ENCODE results near the gene C2orf78.
A peak's percentile ranks its signal among the peaks of the same experiment; 100 is the strongest.

Gene C2orf78

DNA sequence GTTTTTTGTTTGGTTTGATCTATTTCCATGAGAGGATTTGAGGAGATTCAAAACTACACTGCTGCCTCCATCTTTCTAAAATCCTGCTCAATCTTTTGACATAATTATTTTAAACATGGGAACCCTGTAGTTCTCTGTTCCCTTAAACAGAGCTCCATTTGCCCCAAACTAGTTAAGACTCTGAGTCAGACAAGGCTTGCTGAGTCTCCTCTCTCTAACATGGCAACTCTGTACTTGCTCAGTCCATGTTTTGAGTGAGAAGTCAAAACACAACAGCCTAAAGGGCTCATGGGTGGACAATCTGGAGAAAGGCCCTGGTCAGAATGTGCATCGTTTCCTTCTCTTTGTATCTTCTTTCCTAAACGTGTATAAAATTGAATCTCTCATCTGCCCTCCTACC is 37.7 kb downstream of the C2orf78 start:
- FAIRE-seq (no peak), DNase-seq (ENCODE audit: insufficient read length, low spot score) (no peak)
- TF ChIP-seq POLR2A (IDR thresholded peaks at IDR 0.05; ENCODE audit: low read depth, low read length) = no peak

GRCh38 chr2:73822276-73822675 is 38.3 kb downstream of the C2orf78 start:
- FAIRE-seq (no peak), DNase-seq (ENCODE audit: insufficient read length, low spot score) (no peak)
- no peak for TF ChIP-seq POLR2A (IDR thresholded peaks at IDR 0.05; ENCODE audit: low read depth, low read length)

DNA sequence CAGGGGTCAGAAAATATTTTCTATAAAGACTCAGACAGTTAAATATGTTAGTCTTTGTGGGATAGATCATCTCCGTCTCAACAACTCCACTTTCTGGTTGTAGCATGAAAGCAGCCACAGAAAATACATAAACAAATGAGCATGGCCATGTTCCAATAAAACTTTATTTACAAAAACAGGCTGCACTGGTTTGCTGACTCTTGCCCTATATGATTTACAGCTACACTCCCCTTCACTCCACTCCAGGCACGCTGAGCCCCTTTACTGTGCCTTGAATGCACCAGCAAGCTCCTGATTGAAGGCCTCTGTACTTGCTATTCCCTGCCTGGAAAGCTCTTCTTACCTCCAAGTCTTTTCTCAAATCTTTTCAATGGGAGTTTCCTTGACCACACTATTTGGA is 39.0 kb downstream of the C2orf78 start:
- TF ChIP-seq POLR2A (IDR thresholded peaks at IDR 0.05; ENCODE audit: low read depth, low read length) = no peak
- no peak for FAIRE-seq
- no peak for DNase-seq (ENCODE audit: insufficient read length, low spot score)

DNA sequence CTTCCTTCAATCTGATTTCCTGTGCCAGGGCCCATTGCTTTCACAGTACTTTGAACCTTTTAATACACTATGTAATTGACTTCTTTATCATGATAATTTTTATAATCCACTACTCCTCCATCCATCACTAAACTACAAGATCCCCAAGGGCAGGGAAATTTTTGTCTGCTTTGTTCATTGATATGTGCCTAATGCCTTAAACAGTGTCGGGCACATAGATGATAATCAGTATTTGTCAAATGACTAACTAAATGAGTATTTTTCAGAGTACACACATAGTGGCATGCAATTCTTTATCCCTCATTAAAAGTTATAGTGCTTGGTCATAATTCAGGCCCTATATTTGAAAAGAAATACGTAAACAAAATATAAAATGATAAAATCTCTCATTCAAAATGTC is 39.4 kb downstream of the C2orf78 start:
- TF ChIP-seq POLR2A (IDR thresholded peaks at IDR 0.05; ENCODE audit: low read depth, low read length) = no peak
- DNase-seq (ENCODE audit: insufficient read length, low spot score) (no peak), FAIRE-seq (no peak)

DNA sequence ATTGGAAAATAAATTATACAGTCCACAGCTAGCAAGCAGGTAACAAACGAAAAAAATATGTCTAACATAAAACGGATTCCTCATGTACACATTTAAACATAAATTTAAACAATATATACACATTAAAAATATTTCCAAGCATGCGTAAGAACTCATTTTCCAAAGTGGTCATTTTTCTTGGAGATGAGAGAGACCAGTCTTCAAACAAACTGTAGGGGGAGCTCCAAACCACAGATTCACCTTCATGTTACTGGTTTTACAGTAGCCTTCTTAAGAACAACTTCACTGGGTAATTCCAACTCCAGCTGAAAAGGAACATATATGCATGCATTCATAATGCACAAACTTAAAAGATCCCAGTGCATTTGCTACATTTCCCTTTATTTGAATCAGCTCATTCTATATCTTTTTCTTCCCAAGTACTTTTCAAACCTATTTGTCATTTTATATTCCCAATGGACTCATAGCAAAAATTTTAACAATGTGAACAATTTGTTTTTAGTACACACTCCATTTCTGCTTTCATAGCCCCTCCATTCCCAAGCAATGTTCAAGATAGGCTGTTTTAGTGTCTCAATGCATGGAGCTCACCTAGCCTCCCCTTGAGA is 40.0 kb downstream of the C2orf78 start:
- FAIRE-seq = peak; percentile 84
- TF ChIP-seq POLR2A (IDR thresholded peaks at IDR 0.05; ENCODE audit: low read depth, low read length) = no peak
- DNase-seq (ENCODE audit: insufficient read length, low spot score) = peak; percentile 37

DNA sequence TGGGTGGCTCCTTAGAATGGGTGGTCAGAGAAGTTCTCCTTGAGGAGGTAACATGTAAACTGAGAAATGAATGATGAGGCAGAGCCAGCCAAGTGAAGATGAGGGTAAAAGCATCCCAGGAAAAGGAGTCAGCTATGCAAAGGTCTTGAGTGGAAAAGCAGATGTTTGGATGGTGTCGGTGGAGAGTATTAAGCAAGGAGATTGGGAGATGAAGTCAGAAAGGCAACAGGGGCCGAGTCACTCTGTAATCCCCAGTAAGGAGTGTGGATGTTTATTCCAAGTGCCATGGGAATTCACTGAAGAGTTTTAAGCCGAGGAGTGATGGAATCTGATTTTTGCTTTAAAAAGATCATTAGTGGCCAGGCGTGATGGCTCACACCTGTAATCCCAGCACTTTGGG is 41.4 kb downstream of the C2orf78 start:
- FAIRE-seq (no peak), DNase-seq (ENCODE audit: insufficient read length, low spot score) (no peak)
- no peak for TF ChIP-seq POLR2A (IDR thresholded peaks at IDR 0.05; ENCODE audit: low read depth, low read length)

- FAIRE-seq = no peak
- TF ChIP-seq POLR2A (IDR thresholded peaks at IDR 0.05; ENCODE audit: low read depth, low read length) = no peak
- DNase-seq (ENCODE audit: insufficient read length, low spot score) = peak; percentile 36
Observed at GRCh38 chr2:73827018-73827417, 43.0 kb downstream of the C2orf78 start.

GRCh38 chr2:73827660-73828388 is 43.8 kb downstream of the C2orf78 start:
- TF ChIP-seq POLR2A (IDR thresholded peaks at IDR 0.05; ENCODE audit: low read depth, low read length) = no peak
- no peak for DNase-seq (ENCODE audit: insufficient read length, low spot score)
- no peak for FAIRE-seq

DNA sequence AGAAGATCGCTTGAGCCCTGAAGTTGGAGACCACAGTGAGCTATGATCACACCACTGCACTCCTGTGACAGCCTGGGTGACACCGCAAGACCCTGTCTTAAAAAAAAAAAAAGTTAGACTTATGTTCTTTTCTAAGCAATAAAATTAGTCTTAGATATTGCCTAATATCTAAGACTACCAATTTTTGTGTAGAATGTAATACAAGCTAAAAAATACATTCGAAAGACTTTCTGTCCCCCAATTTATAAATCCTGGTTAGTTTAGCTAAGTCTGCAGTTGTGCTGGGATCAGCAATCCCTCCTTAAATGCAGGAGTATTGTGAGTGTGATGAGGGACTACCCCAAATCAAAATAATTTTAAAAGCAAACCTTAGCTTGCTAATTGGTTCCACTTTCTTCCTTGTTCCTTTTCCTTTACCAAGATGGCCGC is 44.4 kb downstream of the C2orf78 start:
- TF ChIP-seq POLR2A (IDR thresholded peaks at IDR 0.05; ENCODE audit: low read depth, low read length) = no peak
- no peak for FAIRE-seq
- DNase-seq (ENCODE audit: insufficient read length, low spot score) = no peak

DNA sequence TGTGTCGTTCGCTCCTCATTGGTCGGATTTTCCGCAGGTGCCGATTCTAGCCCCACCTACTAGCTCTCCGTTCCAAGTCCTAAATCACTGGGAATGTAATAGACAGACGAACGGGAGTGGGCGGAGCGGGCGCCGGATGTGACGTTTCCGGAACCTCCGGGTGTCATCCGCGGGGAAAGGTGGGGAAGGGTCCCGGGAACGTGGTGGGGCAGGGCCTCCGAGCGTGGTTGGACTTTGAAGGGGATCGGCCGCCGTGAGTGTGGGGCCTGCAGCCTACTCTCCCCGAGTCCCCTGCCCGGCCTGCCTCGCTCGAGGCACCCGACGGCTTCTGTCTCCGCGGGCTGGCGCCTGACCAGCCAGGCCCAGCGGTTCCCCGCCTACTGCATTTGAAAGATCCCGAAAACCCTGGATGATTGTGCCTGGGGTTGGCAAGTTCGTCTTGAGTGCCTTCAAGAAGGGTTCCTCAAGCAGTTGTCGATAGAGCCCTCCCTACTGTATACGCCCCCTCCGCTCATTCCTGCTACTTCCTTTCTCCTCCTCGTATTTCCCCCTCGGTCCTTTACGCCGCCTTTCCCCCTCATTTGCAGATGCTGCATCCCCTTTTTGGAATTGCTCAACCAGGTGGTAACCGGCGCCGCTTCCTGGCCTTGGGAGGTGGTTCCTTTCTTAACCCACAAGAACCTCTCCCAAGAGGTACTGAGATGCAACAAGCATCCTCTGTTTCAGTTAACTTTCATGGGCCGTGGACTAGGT is 45.0 kb downstream of the C2orf78 start, which contains the start of gene STAMBP:
TSS of gene STAMBP (plus strand) at position 144 of the 753 bp plus-strand sequence. CDS start 1,896 bp downstream, outside the sequence.
- FAIRE-seq = peak; percentile 97
- DNase-seq (ENCODE audit: insufficient read length, low spot score) = peak; percentile 70
- TF ChIP-seq POLR2A (IDR thresholded peaks at IDR 0.05; ENCODE audit: low read depth, low read length) = peak; percentile 61

- DNase-seq (ENCODE audit: insufficient read length, low spot score) (peak; percentile 41), FAIRE-seq (peak; percentile 93)
- TF ChIP-seq POLR2A (IDR thresholded peaks at IDR 0.05; ENCODE audit: low read depth, low read length) = no peak
Observed at GRCh38 chr2:73830871-73831401, 47.0 kb downstream of the C2orf78 start.

DNA sequence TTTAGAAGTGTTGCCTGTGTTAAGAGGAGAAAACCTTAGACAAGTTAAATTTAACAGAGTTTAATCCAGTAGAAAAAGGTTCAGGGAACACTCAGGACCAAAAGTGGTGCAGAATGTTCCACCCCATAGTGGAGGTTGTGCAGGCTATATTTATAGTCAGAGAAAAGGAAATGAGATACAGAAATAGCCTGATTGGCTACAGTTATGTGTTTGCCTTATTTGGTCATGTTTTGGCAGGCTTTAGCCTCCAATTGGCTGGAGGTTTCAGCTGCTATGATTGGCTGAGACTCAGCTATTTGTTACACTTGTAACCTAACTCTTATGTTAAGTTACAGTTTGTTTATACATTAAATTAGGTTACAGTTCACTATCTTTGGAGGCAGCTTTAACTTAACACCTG is 48.9 kb downstream of the C2orf78 start:
- TF ChIP-seq POLR2A (IDR thresholded peaks at IDR 0.05; ENCODE audit: low read depth, low read length) = no peak
- DNase-seq (ENCODE audit: insufficient read length, low spot score) = no peak
- no peak for FAIRE-seq

DNA sequence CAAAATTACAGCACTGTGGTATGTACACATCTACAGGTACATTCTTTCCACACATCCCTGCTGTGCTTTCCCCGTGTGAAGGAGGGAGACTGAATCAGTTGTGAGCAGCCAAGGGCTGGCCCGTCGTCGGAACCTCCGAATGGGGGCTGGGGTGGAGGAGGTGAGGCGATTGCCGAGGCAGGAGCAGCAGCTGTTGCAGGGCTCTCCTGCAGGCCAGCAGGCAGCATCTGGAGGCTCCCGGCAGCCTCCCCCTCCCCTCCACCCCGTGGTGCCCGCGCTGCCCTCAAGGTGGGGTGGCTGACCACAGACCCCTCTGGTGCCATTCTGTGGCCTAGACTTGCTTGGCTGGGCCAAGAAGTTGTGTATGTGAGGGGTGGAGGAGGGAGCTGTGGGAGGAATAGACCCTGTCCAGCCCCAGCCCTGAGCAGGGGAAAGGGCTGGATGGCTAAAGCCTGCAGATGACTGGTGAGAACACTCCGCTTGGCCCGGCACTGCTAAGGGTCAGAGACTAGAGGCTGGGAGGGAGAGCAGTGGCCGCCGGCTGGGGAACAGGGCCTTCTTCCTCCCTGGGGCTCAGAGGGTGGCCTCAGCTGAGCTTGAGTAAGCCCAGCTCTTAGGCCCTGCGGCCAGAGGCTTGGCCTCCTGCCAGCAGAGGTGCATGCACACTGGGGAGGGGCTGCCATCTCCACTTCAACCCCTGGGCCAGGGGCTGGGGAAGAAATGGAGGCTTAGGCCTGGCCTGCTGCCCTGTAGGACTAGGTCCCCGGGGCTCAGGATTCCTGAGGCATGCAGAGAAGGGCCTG is 52.4 kb downstream of the C2orf78 start:
- no peak for DNase-seq (ENCODE audit: insufficient read length, low spot score)
- FAIRE-seq = no peak
- no peak for TF ChIP-seq POLR2A (IDR thresholded peaks at IDR 0.05; ENCODE audit: low read depth, low read length)

Measured in H54 (cell line).